GDM1 (cell line): Measurements from ENCODE around the gene KIAA1210.

Experiments
- DNase-seq: peaks from one replicate; lab custom pipeline; 2025; lab: John Stamatoyannopoulos, UW

Gene KIAA1210

DNA sequence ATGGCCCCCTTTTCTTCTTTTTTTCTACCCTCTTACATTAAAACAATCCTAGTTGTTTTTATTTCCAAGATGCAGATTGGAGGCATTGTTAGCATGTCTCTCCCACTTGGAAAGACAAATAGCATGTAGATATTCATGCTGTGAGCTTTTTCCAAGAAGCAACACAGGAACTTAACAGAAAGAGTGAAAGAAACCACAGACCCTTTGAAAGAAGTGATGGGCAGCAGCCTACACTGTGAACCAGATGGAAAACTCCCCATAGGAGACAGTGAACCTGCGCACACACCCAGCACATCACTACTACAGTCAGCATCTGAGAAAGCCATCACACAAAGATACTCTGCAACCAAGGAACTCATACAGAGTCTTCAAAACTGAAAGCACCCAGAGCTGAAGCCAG lies 37.0 kb downstream of the KIAA1210 start:
- no peak for DNase-seq

DNA sequence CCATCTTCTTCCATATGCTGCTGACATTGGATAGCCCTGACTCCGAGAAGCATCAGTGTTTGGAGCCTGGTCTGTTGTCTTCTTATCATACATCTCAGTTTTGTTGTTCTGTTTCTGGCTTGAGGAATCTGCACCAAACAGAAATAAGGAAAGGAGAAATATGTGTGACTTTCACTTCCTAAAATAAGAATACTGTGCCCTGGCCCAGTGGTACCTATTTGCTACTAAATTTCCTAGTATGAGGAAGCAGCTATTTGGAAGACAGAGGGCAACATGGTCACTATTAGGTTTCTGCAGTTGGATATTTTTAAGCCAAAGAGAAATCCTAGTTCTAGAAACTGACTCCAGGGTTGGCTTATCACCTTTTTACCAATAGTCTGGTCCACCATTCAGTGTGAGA lies 38.0 kb downstream of the KIAA1210 start:
- DNase-seq = no peak

DNA sequence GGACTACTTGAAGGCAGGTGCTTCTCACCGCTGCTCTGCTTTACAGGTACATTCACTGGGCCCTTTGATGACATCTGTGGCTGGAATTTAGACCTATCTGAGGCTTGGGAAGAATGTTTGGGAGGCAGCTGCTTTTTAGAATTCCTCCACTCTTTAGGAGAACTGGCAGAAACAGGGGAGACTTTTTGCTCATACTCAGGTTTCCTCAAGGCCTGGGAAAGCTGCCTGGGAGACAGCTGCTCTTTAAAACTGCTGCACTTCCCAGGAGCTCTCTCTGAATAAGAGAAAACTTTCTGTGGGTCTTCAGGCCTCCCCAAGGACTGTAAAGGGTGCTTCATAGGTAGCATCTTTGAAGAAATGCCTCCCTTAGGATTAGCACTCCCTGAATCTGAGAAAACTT lies 40.5 kb downstream of the KIAA1210 start:
- DNase-seq = no peak

DNA sequence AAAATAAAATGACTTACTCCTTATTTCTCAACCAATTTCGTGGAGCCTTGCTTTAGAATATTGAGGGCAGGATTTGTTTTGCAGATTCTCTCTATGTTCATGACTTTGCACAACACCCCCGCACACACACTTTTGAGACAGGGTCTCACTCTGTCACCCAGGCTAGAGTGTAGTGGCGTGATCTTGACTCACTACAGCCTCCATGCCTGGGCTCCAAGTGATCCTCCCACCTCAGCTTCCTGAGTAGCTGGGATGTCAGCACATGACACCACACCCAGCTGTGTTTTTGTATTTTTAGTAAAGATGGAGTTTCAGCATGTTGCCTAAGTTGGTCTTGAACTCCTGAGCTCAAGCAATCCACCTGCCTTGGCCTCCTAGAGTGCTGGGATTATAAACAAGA lies 42.8 kb downstream of the KIAA1210 start:
- DNase-seq = no peak

DNA sequence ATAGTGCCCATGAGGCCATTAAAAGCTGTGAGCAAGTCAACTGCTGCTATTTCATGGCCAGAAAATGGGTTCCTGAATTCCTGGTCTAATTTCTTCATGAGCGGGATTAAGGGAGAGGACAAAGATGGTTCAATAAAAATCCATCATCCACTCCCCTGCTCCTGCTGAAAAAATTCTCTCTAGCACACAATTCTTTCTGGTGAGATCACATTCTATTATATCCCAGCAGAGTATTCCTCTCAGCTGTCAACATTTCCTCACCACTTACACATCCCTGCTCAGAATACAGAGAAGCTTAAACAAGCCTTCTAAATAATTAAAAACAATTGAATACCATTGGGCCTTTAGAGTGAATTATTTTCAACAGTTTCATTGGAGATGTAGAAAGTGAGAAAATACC lies 45.3 kb downstream of the KIAA1210 start:
- DNase-seq = no peak

DNA sequence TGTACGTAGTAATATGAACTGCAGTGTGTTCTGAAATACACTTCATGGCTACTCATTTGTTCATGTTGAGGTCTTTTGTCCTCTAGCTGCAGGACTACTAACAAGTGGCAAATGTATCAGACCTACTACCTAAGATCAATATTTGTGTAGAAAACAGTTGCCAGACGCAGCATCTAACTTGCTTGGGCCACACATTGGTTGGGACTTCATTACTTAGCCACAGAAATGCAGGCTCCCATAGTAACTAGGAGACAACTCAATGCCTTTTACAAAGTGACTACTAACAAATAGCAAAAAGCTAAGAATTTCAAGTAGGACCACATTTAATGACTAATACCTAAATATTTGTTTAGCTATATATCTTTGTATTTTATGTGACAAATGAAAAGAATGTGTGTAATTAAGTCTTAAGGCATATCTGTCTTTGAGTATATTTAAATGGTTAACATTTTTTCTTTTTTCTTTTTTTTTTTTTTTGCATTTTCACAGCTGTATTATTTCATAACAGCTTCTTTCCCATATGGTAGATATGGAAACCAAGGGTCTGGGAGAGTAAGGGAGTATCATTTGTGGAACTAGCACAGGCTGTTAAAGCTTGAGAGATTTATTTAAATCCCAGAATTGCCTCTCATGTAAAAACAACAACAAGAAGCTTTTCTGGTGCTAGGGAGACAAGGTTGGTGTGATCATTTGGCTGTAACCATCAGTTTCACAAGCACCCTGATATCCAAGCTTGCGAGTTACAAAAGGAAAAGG lies 52.2 kb downstream of the KIAA1210 start:
- DNase-seq = no peak

DNA sequence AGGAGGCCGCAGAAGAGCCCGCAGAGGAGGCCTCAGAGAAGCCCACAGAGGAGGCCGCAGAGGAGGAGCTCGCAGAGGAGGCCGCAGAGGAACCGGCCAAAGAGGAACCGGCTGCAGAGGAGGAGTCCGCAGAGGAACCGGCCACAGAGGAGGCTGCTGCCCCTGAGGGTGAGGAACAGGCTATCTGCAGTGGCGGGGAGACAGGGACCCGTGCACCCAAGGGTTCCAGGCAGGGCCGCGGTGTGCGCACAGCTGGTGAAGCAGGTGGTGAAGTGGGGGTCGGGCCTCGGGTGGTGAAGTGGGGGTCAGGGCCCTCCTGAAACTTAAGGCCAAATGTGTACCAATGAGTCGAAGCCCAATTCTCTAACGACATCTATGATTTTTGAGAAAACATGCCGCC lies 53.7 kb downstream of the KIAA1210 start:
- no peak for DNase-seq

DNA sequence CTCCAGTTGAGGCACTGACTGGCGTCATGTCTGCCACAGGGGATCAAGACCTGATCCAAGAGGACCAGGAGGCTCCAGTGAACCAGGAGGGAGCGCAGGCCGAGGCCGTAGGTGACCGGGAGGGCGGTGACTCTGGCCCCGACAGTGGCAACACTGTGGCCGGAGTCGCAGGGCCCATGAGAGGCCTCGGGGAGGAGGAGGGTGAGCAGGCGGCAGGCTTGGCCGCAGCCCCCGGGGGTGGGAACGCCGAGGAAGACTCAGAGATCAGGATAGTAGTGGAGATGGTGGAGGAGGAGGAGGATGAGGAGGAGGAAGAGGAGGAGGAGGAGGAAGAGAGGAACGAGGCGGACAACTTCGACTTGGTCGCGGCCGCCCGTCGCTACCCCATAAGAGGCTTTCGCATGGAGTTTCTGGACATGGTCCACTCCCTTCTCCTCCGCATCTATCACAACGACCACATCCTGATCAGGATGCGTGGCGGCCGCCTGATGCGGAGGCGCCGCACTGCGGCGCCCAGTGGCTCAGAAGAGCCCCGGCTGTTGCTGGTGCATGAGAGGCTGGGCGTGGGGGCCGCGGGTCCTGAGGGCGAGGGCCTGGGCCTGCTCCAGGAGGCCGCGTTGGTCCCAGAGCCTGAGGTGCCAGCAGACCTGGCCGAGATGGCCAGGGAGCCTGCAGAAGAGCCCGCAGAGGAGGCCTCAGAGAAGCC lies 54.3 kb downstream of the KIAA1210 start:
- DNase-seq = no peak

DNA sequence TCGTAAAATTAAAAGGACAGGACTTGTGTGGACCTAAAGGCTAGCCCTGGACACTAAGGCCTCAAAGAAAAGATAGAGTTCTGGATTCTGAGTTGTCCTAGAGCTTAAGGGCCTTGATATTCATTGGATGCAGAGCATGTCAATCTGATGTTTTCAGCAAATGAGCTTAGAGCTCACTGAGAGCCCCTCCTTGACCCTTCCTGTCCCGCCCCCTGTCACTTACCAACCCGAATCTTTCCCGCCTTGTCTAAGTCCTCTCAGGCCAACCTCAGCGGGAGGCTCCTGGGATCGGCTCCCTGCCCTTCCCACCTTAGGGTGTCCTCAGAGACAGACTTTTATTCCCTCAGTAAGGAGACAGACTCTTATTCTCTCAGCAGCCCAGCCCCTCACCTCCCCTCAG lies 54.9 kb downstream of the KIAA1210 start, which contains the start of gene CT47C1:
Gene CT47C1, plus strand, starts transcription at position 250 of the 400 bp plus-strand sequence. CDS start 233 bp downstream, outside the sequence.
- DNase-seq = no peak

DNA sequence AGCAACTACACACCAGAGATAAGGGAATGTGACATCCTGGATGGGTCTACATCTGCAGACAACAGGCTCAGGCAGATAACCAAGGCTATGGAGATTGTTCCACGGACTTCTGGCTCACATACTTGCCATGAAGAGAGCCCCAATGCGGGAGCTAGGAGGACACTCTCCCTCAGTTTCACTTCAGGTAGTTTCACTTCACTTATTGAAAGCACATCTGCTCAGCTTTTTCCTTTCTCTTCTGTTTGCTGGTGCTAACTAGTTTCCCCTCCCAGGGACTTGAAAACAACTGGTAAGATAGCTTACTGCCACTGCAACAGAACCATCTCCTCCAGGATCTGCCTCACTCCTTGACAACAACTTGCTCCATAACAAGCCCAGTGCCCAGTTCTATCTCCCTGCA lies 56.2 kb downstream of the KIAA1210 start:
- DNase-seq = no peak

DNA sequence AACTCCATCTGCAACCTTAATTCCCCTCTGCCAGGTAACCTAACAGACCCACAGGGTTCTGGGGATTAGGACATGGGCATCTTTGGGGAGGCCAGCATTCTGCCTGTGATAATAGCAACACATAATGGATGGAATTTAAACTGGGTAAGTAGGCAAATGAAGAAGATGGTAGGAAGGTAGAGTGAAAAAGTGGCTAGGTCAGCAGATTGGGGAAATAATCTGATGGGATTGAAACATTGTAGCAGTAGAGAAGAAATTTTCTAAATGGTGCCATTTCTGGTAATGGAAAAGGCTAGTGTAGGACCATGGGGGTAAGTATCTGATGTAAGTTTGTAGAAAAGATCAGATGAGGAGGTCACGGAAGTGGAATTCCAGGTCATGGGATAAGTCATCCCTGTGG lies 57.9 kb downstream of the KIAA1210 start:
- no peak for DNase-seq

DNA sequence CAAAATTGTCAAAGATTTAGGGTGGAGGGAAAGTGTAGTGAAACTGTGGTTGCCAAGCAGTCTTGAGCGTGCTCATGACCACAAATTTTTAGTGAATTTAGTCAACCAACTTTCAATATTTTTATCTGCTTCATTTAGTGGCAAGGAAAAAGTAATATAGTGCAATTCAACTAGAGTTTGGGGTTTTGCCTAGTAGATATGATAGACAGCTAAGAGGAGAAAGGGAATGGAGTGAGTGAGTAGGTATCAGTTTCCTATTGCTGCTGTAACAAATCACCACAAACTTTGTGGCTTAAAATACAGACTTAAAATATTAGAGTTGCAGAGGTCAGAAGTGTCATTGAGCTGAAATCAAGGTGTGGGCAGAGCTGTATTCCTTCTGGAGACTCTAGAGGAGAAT lies 58.5 kb downstream of the KIAA1210 start:
- no peak for DNase-seq

DNA sequence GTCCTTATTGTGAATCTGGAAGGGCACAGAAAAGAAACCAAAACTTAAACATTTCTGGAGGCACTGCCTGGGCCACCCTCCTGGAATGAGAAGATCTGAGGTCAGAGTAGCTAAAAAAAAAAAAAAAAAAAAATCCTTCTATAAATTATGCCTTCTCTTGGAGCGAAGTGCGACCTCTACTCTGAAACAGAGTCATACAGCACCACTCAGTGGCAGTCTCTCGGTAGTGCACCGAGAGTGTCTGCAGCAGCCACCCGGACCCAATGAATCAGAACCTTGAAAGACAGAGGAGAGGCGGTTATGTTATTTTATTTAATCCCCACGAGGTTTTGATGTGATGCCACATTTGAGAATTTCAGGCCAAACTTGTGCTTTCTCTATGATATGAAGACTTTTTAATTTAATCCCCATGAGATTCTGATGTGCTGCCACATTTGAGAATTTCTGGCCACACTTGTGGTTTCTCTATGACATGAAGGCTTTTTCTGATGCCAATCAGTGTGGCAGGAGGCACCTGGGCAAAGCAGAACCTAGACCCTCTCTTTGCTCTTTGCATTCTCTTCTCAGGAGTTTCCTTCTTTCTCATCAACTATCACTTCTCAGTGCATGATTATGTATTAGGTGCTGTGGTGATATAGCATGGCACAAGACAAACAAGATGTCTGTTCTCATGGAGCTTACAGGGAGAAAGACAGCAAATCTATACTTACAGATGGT lies 60.4 kb downstream of the KIAA1210 start:
- no peak for DNase-seq

DNA sequence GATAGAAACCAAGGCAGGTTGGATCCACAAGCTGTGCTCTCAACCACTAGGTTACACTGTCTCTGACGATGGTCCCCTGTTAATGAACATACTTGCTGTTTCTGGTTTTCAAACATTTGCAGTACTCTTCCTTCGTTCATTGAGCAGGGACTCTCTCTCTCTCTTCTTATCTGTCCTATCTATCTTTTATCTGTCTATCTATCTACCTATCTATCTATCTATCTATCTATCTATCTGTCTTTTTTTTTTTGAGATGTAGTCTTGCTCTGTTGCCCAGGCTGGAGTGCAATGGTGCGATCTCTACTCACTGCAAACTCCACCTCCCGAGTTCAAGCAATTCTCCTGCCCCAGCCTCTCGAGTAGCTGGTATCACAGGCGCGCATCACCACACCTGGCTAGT lies 64.2 kb downstream of the KIAA1210 start:
- no peak for DNase-seq

DNA sequence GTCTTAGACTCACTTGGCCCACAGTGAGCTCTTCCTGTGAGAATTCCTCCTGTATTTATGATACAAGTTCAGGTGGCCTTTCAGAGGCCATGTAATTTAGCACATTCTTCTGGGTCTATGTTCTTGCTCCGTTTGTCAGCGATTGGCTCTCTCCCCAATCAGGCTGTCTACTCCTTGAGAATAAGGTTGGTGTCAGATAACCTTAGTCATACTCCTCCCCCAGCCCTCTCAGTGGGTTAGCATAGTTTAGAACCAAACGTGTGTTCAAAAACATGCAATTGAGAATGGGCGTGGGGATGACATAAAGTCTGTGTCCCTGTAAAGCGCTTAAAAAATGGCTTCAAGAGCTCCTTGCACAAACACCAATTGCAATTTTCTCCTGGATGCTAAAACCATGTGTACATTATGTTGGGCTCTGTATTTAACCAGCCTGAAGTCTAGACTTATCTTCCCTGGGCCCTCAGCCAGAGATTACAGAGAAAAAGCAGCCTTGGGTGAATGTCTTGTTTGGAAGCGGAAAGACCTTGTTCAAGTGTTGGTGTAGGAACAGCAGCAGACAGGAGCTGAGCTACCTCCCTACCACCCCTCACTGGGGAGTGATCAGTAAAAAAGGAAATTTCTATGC lies 64.8 kb downstream of the KIAA1210 start:
- no peak for DNase-seq

DNA sequence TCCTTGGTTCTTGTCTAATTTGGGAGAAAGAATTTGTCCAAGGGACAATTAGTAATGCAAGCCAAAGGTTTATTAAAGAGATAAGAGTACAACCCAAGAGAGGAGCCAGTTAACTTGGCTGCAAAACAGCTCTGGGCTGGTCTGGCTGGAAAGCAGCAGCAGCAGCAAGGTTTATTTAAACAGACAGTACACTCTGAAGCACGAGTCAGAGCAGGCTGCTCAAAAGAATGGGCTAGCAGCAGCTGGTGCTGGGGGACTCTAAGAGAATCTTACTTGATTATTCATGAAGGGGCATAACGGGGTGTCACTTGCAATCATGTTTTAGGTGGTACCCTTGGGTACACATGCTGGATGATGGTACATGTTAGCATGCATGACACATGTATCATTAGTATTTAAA lies 71.9 kb downstream of the KIAA1210 start:
- DNase-seq = no peak

DNA sequence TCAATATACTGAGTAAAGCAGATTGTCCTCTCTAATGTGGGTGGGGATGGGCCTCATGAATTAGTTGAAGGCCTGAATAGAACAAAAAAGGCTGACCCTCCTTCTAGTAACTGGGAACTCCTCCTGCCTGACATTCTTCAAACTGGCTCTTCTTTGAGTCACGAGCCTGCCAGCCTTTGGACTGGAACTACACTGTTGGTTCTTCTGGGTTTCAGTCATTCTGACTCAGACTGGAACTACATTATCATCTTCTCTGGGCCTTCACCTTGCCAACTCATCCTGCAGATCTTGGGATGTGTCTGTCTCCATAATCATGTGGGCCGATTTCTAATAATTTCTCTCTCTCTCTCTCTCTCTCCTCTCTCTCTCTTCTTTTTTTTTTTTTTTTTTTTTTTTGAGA lies 81.7 kb downstream of the KIAA1210 start:
- DNase-seq = no peak

DNA sequence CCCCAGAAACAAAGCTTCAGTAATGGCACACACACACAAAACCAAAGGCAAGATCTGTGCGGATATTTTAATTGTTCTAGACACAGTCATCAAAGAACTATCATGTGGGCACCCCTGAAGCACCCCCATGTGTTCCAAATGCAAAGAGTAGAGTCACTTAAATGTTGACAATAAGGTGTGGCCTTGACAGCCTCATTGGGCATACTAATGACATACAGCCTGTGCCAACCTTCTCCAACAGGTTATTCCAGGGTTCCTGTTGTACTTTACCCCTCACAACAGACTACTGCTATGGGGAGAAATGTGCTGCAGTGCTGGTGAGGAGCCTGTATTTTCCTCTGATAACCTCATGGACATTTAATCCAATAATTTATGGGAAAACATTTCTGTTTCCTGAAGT lies 84.6 kb downstream of the KIAA1210 start:
- no peak for DNase-seq

DNA sequence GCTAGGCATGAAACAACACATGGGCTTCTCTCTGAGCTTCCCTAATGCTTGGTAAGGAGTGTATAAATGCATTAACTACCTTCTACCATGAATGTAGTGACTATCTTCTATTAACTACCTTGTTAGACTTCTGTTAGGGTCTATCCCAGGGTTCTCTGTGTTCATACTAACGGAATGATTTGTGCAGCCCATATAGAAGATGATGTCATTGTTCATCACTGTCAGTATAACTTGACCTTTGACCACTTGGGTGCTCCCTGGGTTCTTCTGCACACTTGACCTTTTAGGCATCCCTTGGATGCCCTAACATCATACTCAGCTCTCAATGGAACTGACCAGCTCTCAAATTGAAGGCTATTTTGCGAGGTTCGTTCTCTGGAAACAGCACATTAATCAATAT lies 85.6 kb downstream of the KIAA1210 start:
- no peak for DNase-seq

DNA sequence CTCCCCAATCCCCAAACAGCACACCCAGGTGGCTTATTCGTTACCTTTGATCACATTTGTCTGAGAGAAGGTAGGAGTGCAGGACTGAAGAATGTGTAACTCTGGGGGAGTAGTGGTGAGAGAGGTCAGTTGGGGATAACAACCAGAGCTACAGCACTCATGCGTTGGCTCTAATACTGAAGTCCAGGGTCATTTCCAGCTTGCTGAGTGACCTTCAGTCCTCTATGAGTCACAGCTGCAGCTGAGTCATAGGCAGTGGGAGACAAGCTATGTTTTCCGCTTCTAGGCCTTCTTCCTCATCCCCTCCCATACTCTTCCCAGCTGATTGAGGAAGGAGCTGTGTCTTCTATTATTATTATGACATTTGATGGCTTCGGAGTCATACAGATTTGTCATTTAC lies 86.4 kb downstream of the KIAA1210 start:
- DNase-seq = no peak

DNA sequence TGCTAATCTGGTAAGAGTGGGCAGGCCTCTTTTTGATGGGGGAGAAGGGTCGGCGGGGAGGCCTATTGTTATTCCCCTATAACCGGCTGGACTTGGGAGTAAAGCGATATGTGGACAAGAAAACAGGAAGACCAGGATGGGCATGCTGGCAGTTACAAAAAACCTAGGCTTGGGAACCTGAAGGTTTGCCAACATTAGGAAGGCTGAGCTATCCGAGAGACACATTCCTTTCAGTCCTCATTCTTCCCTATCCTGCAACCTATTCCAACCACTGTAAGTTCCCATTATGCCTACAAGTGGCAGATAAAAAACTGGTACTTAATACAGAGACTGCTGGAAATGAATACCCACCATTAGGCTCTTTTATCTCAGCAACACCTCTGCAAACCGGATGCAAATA lies 87.2 kb downstream of the KIAA1210 start:
- no peak for DNase-seq
